Panc1 (cell line): ENCODE results near the gene SP6. TPM values are rescaled to one million over a fixed set of nuclear protein-coding genes. Genes with fewer than 3 reads are reported as not detected.

Experiments used
- ATAC-seq: fragments of 200-7000 bp; cut with Tn5 transposase; 2 replicates; pipeline ENCODE4 v1.9.1; 2020; ENCODE audit warnings: mild to moderate bottlenecking, moderate library complexity
- BruUV-seq: library from RNA; stranded (reverse); fragments of 400-500 nt; replicated peaks from 2 replicates; lab custom pipeline; 2021; lab: Mats Ljungman, UMichigan
- CTCF ChIA-PET: fragments of 300-600 bp; sonication (Branson Sonifier 250); formaldehyde crosslinking; loops from one replicate; lab custom pipeline; 2022; ENCODE audit warnings: antibody characterized with exemption; lab: Charles Lee
- POLR2A ChIA-PET: fragments of 300-600 bp; sonication (Branson Sonifier 250); formaldehyde crosslinking; loops from one replicate; lab custom pipeline; 2022; ENCODE audit warnings: antibody characterized with exemption; lab: Charles Lee
- DNase-seq: peaks from one replicate; pipeline ENCODE4 v3.0.0-alpha.2; 2010; ENCODE audit warnings: low read depth, low spot score
- H3K27ac ChIP-seq: 2 replicates; pipeline ENCODE4 v1.5.1; 2011; ENCODE audit warnings: mild to moderate bottlenecking, low read length, inconsistent platforms
- H3K27me3 ChIP-seq: fragments of 200-500 bp; sonication (Bioruptor generic); 2 replicates; pipeline ENCODE4 v1.6.0; 2014; ENCODE audit warnings: low read length, inconsistent platforms; ENCODE audit not compliant: control insufficient read depth, insufficient read depth
- H3K36me3 ChIP-seq: fragments of 200-500 bp; sonication (Bioruptor generic); 2 replicates; pipeline ENCODE4 v1.5.1; 2014; ENCODE audit warnings: inconsistent platforms, mild to moderate bottlenecking, low read length, moderate library complexity; ENCODE audit not compliant: control insufficient read depth, insufficient read depth
- H3K4me1 ChIP-seq: 2 replicates; pipeline ENCODE4 v1.5.1; 2011; ENCODE audit warnings: inconsistent platforms, mild to moderate bottlenecking, low read length, moderate library complexity; ENCODE audit not compliant: control insufficient read depth, insufficient read depth
- H3K4me3 ChIP-seq, 2 experiments: 2 replicates each; pipeline ENCODE4 v1.5.1; 2011 to 2012; ENCODE audit warnings: low read depth in 2 of 2, low read length in 2 of 2, mild to moderate bottlenecking in 2 of 2, inconsistent platforms in 1 of 2, moderate library complexity in 1 of 2
- H3K9me3 ChIP-seq: fragments of 200-500 bp; sonication (Bioruptor generic); 2 replicates; pipeline ENCODE4 v1.5.1; 2014; ENCODE audit warnings: low read depth, mild to moderate bottlenecking, inconsistent platforms, low read length, moderate library complexity; ENCODE audit not compliant: control insufficient read depth, insufficient read depth
- CTCF ChIP-seq: fragments of 450-650 bp; IDR thresholded peaks from 2 replicates; pipeline ENCODE4 v1.5.1; 2017; ENCODE audit warnings: mild to moderate bottlenecking
- POLR2AphosphoS5 ChIP-seq: IDR thresholded peaks from 2 replicates; pipeline ENCODE4 v1.6.1; 2012; ENCODE audit warnings: mild to moderate bottlenecking, low read depth, low read length, moderate library complexity
- REST ChIP-seq, 2 experiments: IDR thresholded peaks; 2 replicates each; pipeline ENCODE4 v1.6.1; 2011 to 2012; ENCODE audit warnings: low read depth in 2 of 2, control low read depth in 1 of 2, low read length in 1 of 2, mild to moderate bottlenecking in 1 of 2, moderate library complexity in 1 of 2; ENCODE audit not compliant: insufficient read depth in 1 of 2
- SIN3A ChIP-seq: IDR thresholded peaks from 2 replicates; pipeline ENCODE4 v1.6.1; 2012; ENCODE audit warnings: low read depth, mild to moderate bottlenecking, low read length, moderate library complexity, borderline replicate concordance; ENCODE audit not compliant: insufficient read depth
- TCF7L2 ChIP-seq: IDR thresholded peaks from 2 replicates; pipeline ENCODE4 v1.6.1; 2011; ENCODE audit warnings: mild to moderate bottlenecking, low read depth, low read length, inconsistent platforms
- in situ Hi-C: cut with HindIII; loops from 2 replicates; pipeline ENCODE4 v1.10.0; 2016; ENCODE audit warnings: low sequenced_read_pairs, low pct_unique_long_range_greater_than_20kb
- intact Hi-C: fragments of 100-400 bp; cut with micrococcal nuclease; formaldehyde crosslinking; loops from one replicate; pipeline ENCODE4 v1.10.0; 2022; ENCODE audit not compliant: unreplicated experiment
- total RNA-seq: library from RNA; stranded (reverse); gene quantifications from one replicate; pipeline ENCODE4 v1.2.1, GENCODE V29; 2021; ENCODE audit not compliant: unreplicated experiment

The SP6 gene
- total RNA-seq, 1 experiment from 2014 or later: 4.0 TPM

DNA sequence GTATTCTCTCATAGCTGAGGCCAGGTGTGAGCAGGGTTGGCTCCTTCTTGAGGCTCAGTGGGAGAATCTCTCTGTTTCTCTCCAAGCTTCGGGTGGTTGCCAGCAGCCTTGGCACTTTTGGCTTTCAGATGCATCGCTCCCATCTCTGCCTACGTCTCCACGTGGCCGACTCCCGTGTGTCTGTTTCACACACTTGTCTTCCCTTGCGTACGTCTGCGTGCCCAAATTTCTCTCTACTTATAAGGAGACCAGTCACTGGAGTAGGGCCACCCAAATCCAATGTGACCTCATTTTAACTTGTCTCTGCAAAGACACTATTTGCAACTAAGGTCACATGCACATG is 44.1 kb downstream of the SP6 start:
- Histone ChIP-seq H3K27me3 (no peaks in the 10 kb centered on the region), H3K27ac (no peak overlapping the region), H3K4me1 (peaks cover 6% of the 10 kb centered on the region; the same call in 1 of the 2 replicates), H3K4me3 (no peak overlapping the region), H3K36me3 (no peaks in the 10 kb centered on the region), H3K9me3 (no peaks in the 10 kb centered on the region)
- BruUV-seq: no TSS peak
- TF ChIP-seq CTCF: no peak
- no peak for TF ChIP-seq POLR2AphosphoS5
- no peak for TF ChIP-seq TCF7L2
- no peak for TF ChIP-seq REST (IDR thresholded peaks at IDR 0.05; ENCODE audit: insufficient read depth in 1 of 2, low read depth in 2 of 2, low read length in 1 of 2)
- no peak for TF ChIP-seq SIN3A
- ATAC-seq (no peak), DNase-seq (no peak)
- POLR2A ChIA-PET: no interaction called here
- CTCF ChIA-PET: no interaction called here
- intact Hi-C loops: no loop called here
- in situ Hi-C loops: no loop called here

DNA sequence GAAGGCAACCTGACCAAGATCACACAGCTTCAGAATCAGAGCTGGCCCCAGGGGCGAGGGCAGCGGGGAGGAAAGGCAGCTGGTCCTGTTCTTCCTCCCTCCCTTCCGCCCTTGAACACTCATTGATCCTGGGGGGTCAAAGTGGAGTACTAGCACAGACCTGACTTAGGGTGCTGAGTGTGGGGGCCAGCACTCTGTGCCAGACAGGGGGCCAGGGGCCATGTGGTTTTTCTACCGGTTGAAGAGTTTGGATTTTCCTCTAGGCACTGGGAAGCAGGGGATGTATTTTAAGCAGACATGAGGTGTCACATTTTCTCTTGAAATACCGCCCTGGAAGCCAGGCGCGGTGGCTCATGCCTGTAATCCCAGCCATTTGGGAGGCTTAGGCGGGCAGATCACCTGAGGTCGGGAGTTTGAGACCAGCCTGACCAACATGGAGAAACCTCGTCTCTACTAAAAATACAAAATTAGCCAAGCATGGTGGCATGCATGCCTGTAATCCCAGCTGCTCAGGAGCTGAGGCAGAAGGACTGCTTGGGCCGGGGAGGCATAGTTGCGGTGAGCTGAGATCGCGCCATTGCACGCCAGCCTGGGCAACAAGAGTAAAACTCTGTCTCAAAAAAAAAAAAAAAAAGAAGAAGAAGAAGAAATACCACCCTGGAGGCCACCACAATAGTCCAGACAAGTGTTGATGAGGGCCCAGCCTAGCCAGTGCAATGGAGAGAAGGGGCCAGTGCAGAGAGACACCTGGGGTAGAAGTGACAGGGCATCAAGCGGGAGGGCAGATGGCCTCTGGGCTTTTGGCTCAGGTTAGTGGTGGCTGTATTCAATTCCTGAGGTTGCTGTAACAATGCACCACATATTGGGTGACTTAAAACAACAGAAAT is 44.7 kb downstream of the SP6 start:
- ChIA-PET CTCF (no interaction called here), POLR2A (interaction anchor here (0.6 kb wide), 1 partner anchor 35 kb away, joined by 3 read pairs; no protein-coding TSS in a partner anchor)
- H3K4me1 ChIP-seq: peaks cover 6% of the 10 kb centered on the region; the same call in 1 of the 2 replicates
- no peak overlapping the region for H3K27ac ChIP-seq
- TF ChIP-seq CTCF (no peak), SIN3A (no peak), REST (IDR thresholded peaks at IDR 0.05; ENCODE audit: insufficient read depth in 1 of 2, low read depth in 2 of 2, low read length in 1 of 2) (no peak), POLR2AphosphoS5 (no peak), TCF7L2 (no peak)
- no peak overlapping the region for H3K4me3 ChIP-seq
- H3K27me3 ChIP-seq: no peaks in the 10 kb centered on the region
- ATAC-seq: no peak
- no peaks in the 10 kb centered on the region for H3K36me3 ChIP-seq
- no peak for DNase-seq
- intact Hi-C loops: no loop called here
- no TSS peak for BruUV-seq
- no peaks in the 10 kb centered on the region for H3K9me3 ChIP-seq
- in situ Hi-C loops: no loop called here
